ENCODE data around the gene NCBP2L. TPM values are rescaled to one million over a fixed set of nuclear protein-coding genes. Genes with fewer than 3 reads are reported as not detected.

NCBP2L gene
- total RNA-seq, 1 experiment from 2014 or later, result not detected

DNA sequence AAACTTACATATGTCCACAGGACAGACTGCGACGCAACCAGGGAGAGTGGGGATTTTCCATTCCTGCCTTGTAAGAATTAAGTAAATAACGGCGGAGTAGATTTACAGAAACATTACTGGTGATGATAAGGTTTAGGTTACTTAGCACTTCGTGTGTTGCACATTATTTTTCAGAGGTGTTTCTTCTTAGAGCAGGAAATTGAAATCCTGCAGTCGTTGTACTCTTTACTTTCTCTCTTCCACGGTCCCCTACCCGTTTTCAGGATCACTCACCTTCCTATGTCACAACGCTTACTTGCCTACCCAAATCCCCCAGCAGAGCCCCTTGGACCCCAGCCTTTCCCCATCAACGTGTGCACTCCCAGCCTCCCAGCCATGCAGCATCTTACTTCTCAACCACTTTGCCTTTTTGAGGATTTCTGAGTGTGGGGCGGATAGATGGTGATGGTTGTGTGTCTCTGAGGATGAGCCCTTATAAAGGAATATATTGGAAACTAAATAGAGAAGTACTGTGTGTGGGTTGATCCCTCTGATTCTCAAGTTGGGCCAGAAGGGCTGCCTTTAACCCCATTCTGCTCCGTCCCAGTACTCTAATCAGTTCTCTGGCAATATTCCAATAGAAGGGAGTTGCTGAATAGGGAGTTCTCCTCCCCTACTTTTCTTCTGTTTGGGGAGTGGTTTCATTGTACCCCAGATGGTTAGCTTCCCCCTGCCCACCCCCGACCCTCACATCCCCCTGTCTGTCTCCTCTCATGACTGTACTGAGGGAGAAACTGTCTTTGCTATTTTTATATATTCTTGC, 49.7 kb downstream of the NCBP2L start:
- TF ChIP-seq EZH2 (IDR thresholded peaks at IDR 0.05; ENCODE audit: low read length, unreplicated experiment) (no peak), EZH2phosphoT487 (IDR thresholded peaks at IDR 0.05; ENCODE audit: borderline replicate concordance, low read length) (no peak)
- TF ChIP-seq, protein P1, sequence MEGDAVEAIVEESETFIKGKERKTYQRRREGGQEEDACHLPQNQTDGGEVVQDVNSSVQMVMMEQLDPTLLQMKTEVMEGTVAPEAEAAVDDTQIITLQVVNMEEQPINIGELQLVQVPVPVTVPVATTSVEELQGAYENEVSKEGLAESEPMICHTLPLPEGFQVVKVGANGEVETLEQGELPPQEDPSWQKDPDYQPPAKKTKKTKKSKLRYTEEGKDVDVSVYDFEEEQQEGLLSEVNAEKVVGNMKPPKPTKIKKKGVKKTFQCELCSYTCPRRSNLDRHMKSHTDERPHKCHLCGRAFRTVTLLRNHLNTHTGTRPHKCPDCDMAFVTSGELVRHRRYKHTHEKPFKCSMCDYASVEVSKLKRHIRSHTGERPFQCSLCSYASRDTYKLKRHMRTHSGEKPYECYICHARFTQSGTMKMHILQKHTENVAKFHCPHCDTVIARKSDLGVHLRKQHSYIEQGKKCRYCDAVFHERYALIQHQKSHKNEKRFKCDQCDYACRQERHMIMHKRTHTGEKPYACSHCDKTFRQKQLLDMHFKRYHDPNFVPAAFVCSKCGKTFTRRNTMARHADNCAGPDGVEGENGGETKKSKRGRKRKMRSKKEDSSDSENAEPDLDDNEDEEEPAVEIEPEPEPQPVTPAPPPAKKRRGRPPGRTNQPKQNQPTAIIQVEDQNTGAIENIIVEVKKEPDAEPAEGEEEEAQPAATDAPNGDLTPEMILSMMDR (conservative IDR thresholded peaks at IDR 0.05; ENCODE audit: low read depth, low read length), result no peak
- peak overlapping the region; percentile 91 for H3K4me2 ChIP-seq (ENCODE audit: low read length)
- no peaks in the 10 kb centered on the region for H3K9me3 ChIP-seq (ENCODE audit: low read length)
- peak overlapping the region; percentile 78 for H3K9ac ChIP-seq (ENCODE audit: low read length)
- no peak for DNase-seq
- H2AFZ ChIP-seq (ENCODE audit: low read length), result peak overlapping the region; percentile 90
- ChIA-PET CTCF (no interaction called here), POLR2A (ENCODE audit: unreplicated experiment) (no interaction called here)
- H3K36me3 ChIP-seq (ENCODE audit: low read depth, low read length), result no peaks in the 10 kb centered on the region
- H3K79me2 ChIP-seq (ENCODE audit: low read length), result peaks cover 57% of the 10 kb centered on the region
- H3F3A ChIP-seq (ENCODE audit: low read length, unreplicated experiment), result no peaks in the 10 kb centered on the region
- H3K4me3 ChIP-seq (ENCODE audit: low read length), result peak overlapping the region; percentile 82
- intact Hi-C loops (cut with micrococcal nuclease), result no loop called here
- ATAC-seq, result no peak
- H4K20me1 ChIP-seq (ENCODE audit: low read length), result no peaks in the 10 kb centered on the region
- peaks cover 14% of the 10 kb centered on the region for H3K4me1 ChIP-seq (ENCODE audit: insufficient read depth, low read length)
- no peaks in the 10 kb centered on the region for H3K27me3 ChIP-seq (ENCODE audit: low read length)
- BruUV-seq (replicated peaks), result TSS peak; percentile 27
- H3K9me2 ChIP-seq (replicated peaks; ENCODE audit: low read length), result no peaks in the 10 kb centered on the region
- peak overlapping the region; percentile 47 for H3K27ac ChIP-seq (ENCODE audit: low read length)

DNA sequence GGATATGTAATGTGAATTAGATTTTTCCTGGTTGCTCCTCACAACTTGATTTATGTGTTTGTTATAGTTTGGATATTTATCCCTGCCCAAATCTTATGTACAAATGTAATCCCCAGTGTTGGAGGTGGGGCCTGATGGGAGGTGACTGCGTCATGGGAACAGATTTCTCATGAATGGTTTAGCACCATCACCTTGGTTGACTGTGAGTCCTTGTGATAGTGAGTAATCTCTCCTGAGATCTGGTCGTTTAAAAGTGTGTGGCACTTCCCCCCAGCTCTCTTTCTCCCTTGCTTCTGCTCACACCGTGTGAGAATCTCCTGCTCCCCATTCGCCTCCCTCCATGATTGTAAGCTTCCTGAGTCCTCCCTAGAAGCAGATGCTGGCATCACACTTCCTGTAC, 50.3 kb downstream of the NCBP2L start:
- no TSS peak for BruUV-seq (replicated peaks)

DNA sequence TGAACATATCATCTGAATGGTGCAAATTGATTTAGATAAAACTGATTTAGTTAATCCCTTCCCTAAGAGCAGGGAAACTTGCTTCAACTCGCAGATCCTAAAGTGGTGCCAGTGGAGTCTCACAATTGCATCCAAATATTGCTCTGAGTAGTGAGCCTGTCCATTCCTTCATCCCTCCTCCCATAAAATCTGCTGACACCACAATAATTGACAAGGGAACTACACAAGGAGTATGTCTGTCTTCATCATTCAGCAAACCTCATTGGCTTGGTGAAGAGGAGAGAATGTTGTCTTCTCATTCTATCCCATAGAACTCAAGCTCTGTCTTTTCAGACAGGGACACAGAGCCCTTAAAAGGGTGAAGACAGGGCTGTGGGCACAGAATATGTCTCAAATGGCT, 52.3 kb downstream of the NCBP2L start:
- no peak overlapping the region for H2AFZ ChIP-seq (ENCODE audit: low read length)
- H4K20me1 ChIP-seq (ENCODE audit: low read length), result no peaks in the 10 kb centered on the region
- ChIA-PET CTCF (no interaction called here), POLR2A (ENCODE audit: unreplicated experiment) (no interaction called here)
- no peak overlapping the region for H3K27ac ChIP-seq (ENCODE audit: low read length)
- H3K27me3 ChIP-seq (ENCODE audit: low read length), result no peaks in the 10 kb centered on the region
- TF ChIP-seq EZH2phosphoT487 (IDR thresholded peaks at IDR 0.05; ENCODE audit: borderline replicate concordance, low read length), result no peak
- no peak for TF ChIP-seq EZH2 (IDR thresholded peaks at IDR 0.05; ENCODE audit: low read length, unreplicated experiment)
- TF ChIP-seq, protein P1 (conservative IDR thresholded peaks at IDR 0.05; ENCODE audit: low read depth, low read length), result no peak
- H3K9me2 ChIP-seq (replicated peaks; ENCODE audit: low read length), result no peaks in the 10 kb centered on the region
- H3F3A ChIP-seq (ENCODE audit: low read length, unreplicated experiment), result no peaks in the 10 kb centered on the region
- no peaks in the 10 kb centered on the region for H3K36me3 ChIP-seq (ENCODE audit: low read depth, low read length)
- no peak overlapping the region for H3K4me3 ChIP-seq (ENCODE audit: low read length)
- no peaks in the 10 kb centered on the region for H3K9me3 ChIP-seq (ENCODE audit: low read length)
- BruUV-seq (replicated peaks), result no TSS peak
- ATAC-seq, result no peak
- H3K4me2 ChIP-seq (ENCODE audit: low read length), result no peak overlapping the region
- peaks cover 69% of the 10 kb centered on the region for H3K79me2 ChIP-seq (ENCODE audit: low read length)
- DNase-seq, result no peak
- peaks cover 13% of the 10 kb centered on the region for H3K4me1 ChIP-seq (ENCODE audit: insufficient read depth, low read length)
- intact Hi-C loops (cut with micrococcal nuclease), result no loop called here
- H3K9ac ChIP-seq (ENCODE audit: low read length), result no peak overlapping the region

More for the DNA sequence above, 50.3 kb downstream of the NCBP2L start:
- DNase-seq (no peak), ATAC-seq (no peak)
- no peaks in the 10 kb centered on the region for H3F3A ChIP-seq (ENCODE audit: low read length, unreplicated experiment)
- H4K20me1 ChIP-seq (ENCODE audit: low read length), result no peaks in the 10 kb centered on the region
- ChIA-PET POLR2A (ENCODE audit: unreplicated experiment) (no interaction called here), CTCF (no interaction called here)
- H3K9me2 ChIP-seq (replicated peaks; ENCODE audit: low read length), result no peaks in the 10 kb centered on the region
- H2AFZ ChIP-seq (ENCODE audit: low read length), result no peak overlapping the region
- H3K4me3 ChIP-seq (ENCODE audit: low read length), result peak overlapping the region; percentile 82
- intact Hi-C loops (cut with micrococcal nuclease), result no loop called here
- no peaks in the 10 kb centered on the region for H3K9me3 ChIP-seq (ENCODE audit: low read length)
- H3K4me1 ChIP-seq (ENCODE audit: insufficient read depth, low read length), result peaks cover 14% of the 10 kb centered on the region
- H3K27ac ChIP-seq (ENCODE audit: low read length), result no peak overlapping the region
- peak overlapping the region; percentile 91 for H3K4me2 ChIP-seq (ENCODE audit: low read length)
- no peak overlapping the region for H3K9ac ChIP-seq (ENCODE audit: low read length)
- peaks cover 63% of the 10 kb centered on the region for H3K79me2 ChIP-seq (ENCODE audit: low read length)
- no peaks in the 10 kb centered on the region for H3K27me3 ChIP-seq (ENCODE audit: low read length)
- H3K36me3 ChIP-seq (ENCODE audit: low read depth, low read length), result no peaks in the 10 kb centered on the region
- no peak for TF ChIP-seq EZH2 (IDR thresholded peaks at IDR 0.05; ENCODE audit: low read length, unreplicated experiment)

All from PC-3 (cell line).